Gastroesophageal sphincter (tissue), 3 donors: ENCODE measurements around the gene ALDH3A2.

Experiments used
- CTCF ChIP-seq, 4 experiments: fragments of 200-600 bp in 2 of 4; fragments of 450-650 bp in 2 of 4; sonication (generic) in 1 of 4; IDR thresholded peaks; one replicate each; pipeline ENCODE4 v1.5.1; 2017 to 2019; ENCODE audit warnings: antibody characterized with exemption in 4 of 4, mild to moderate bottlenecking in 2 of 4, moderate library complexity in 2 of 4
- POLR2A ChIP-seq, 2 donors: fragments of 450-650 bp; IDR thresholded peaks; one replicate each; pipeline ENCODE4 v1.6.1; 2017; ENCODE audit warnings: antibody characterized with exemption in 2 of 2, mild to moderate bottlenecking in 2 of 2, moderate library complexity in 1 of 2

GRCh38 chr17:19720210-19720475 is 71.6 kb downstream of the ALDH3A2 start:
- TF ChIP-seq CTCF (IDR thresholded peaks at IDR 0.05) (no peak), POLR2A (IDR thresholded peaks at IDR 0.05) (no peak)
